Stimulated activated CD4-positive, alpha-beta T cell treated with anti-CD3 and anti-CD28 coated beads, Interleukin-2, amount 100 ng/mL, for 24 hours (primary cell): ENCODE measurements around the gene RNF215.
"Not testable (repeated sequence)": the region's sequence is repeated elsewhere in the genome, so short reads cannot be mapped to it uniquely, and the experiment has no call there.

Source experiments
- DNase-seq, 2 donors: peaks; one replicate each; pipeline ENCODE4 v3.0.0-alpha.2; 2020

The RNF215 gene

GRCh38 chr22:30357236-30357570 lies 30.0 kb downstream of the RNF215 start:
- no peak for DNase-seq

- peak; percentile 86 to 91 for DNase-seq
Measured at GRCh38 chr22:30356449-30357235, 30.6 kb downstream of the RNF215 start, which contains the start of the genes CCDC157 and SF3A1. TSS of gene CCDC157 (plus strand) at chr22:30357007. CDS start at chr22:30366001, 8,994 bp downstream. TSS of gene SF3A1 (minus strand) at chr22:30356894. CDS start at chr22:30356792, 102 bp downstream.

- DNase-seq: no peak
Measured at GRCh38 chr22:30354644-30355043, 32.6 kb downstream of the RNF215 start.

GRCh38 chr22:30351226-30351625 lies 36.0 kb downstream of the RNF215 start:
- DNase-seq: no peak

- DNase-seq: no peak
Measured at GRCh38 chr22:30348809-30349208, 38.4 kb downstream of the RNF215 start.

GRCh38 chr22:30348404-30348803 lies 38.8 kb downstream of the RNF215 start:
- no peak for DNase-seq

- DNase-seq: no peak
Measured at GRCh38 chr22:30347255-30347892, 39.8 kb downstream of the RNF215 start.

- peak; percentile 41 to 51 for DNase-seq
Measured at GRCh38 chr22:30344447-30345200, 42.6 kb downstream of the RNF215 start.

GRCh38 chr22:30340911-30341685 lies 46.1 kb downstream of the RNF215 start:
- DNase-seq: no peak

- no peak for DNase-seq
Measured at GRCh38 chr22:30338802-30339201, 48.4 kb downstream of the RNF215 start.

GRCh38 chr22:30338341-30338740 lies 48.9 kb downstream of the RNF215 start:
- not testable (repeated sequence) for DNase-seq

- DNase-seq: no peak
Measured at GRCh38 chr22:30337461-30337778, 49.8 kb downstream of the RNF215 start.

GRCh38 chr22:30336752-30337460 lies 50.3 kb downstream of the RNF215 start:
- DNase-seq: no peak

GRCh38 chr22:30335236-30335635 lies 52.0 kb downstream of the RNF215 start:
- no peak for DNase-seq

- DNase-seq: no peak
Measured at GRCh38 chr22:30334646-30335045, 52.6 kb downstream of the RNF215 start.

GRCh38 chr22:30333707-30334087 lies 53.5 kb downstream of the RNF215 start:
- DNase-seq: peak in 1 of 2 donors; percentile 25

- no peak for DNase-seq
Measured at GRCh38 chr22:30332994-30333706, 54.1 kb downstream of the RNF215 start.

GRCh38 chr22:30332551-30332950 lies 54.7 kb downstream of the RNF215 start:
- no peak for DNase-seq
